Endothelial cell of umbilical vein (primary cell): ENCODE measurements around the gene EYS. TPM values are rescaled to one million over a fixed set of nuclear protein-coding genes. Genes with fewer than 3 reads are reported as not detected.

Experiments
- BruUV-seq: library from RNA; stranded (reverse); fragments of 400-500 nt; replicated peaks from 2 replicates; lab custom pipeline; 2021; lab: Mats Ljungman, UMichigan
- CTCF ChIA-PET: fragments of 300-600, 350-600 bp; sonication (Branson Sonifier 250); formaldehyde crosslinking; loops from one replicate; lab custom pipeline; 2021; ENCODE audit warnings: antibody characterized with exemption, inconsistent platforms; lab: Charles Lee
- POLR2A ChIA-PET: fragments of 300-600, 350-600 bp; sonication (Branson Sonifier 250); formaldehyde crosslinking; loops from one replicate; lab custom pipeline; 2021; ENCODE audit warnings: antibody characterized with exemption, inconsistent platforms; lab: Charles Lee
- DNase-seq: peaks from one replicate; pipeline ENCODE4 v3.0.0-alpha.2; 2011; ENCODE audit warnings: low read depth, low spot score
- FAIRE-seq: peaks from 2 replicates; lab custom pipeline; 2011; peaks lifted over from hg19 to GRCh38; lab: Jason Lieb, UNC
- H2AFZ ChIP-seq: 2 replicates; pipeline ENCODE4 v1.6.0; 2012; ENCODE audit warnings: low read depth, low read length, control low read depth, inconsistent platforms
- H3K27ac ChIP-seq: 2 replicates; pipeline ENCODE4 v1.5.1; 2011; ENCODE audit warnings: low read depth, mild to moderate bottlenecking, control low read depth, low read length, moderate library complexity; ENCODE audit not compliant: insufficient read depth
- H3K27me3 ChIP-seq, 2 experiments: 2 replicates each; pipeline versions ENCODE4 v1.6.0 to v1.6.1; 2011; ENCODE audit warnings: low read length in 2 of 2, mixed read lengths in 1 of 2; ENCODE audit not compliant: control insufficient read depth in 2 of 2, insufficient read depth in 2 of 2
- H3K36me3 ChIP-seq, 2 experiments: 2 replicates in 1 of 2; 3 replicates in 1 of 2; pipeline ENCODE4 v1.5.1; 2011; ENCODE audit warnings: low read length in 2 of 2, mild to moderate bottlenecking in 1 of 2, moderate library complexity in 1 of 2; ENCODE audit not compliant: control insufficient read depth in 2 of 2, insufficient read depth in 2 of 2; ENCODE audit errors: extremely low read depth in 1 of 2
- H3K4me1 ChIP-seq: 3 replicates; pipeline ENCODE4 v1.5.1; 2011; ENCODE audit warnings: mild to moderate bottlenecking, low read length; ENCODE audit not compliant: control insufficient read depth, insufficient read depth; ENCODE audit errors: extremely low read depth
- H3K4me2 ChIP-seq: 2 replicates; pipeline ENCODE4 v1.6.1; 2011; ENCODE audit warnings: low read length, control low read depth, mixed read lengths; ENCODE audit not compliant: insufficient read depth
- H3K4me3 ChIP-seq, 3 experiments: fragments of 200-600 bp in 1 of 3; sonication (generic), shearing (Covaris generic) in 1 of 3; replicated peaks in 1 of 3; 2 replicates each; pipeline ENCODE4 v1.5.1; 2011 to 2016; ENCODE audit warnings: control low read depth in 3 of 3, low read length in 3 of 3, mild to moderate bottlenecking in 2 of 3, inconsistent platforms in 1 of 3, low read depth in 1 of 3, moderate library complexity in 1 of 3; ENCODE audit not compliant: insufficient read depth in 1 of 3
- H3K79me2 ChIP-seq: 2 replicates; pipeline ENCODE4 v1.6.0; 2012; ENCODE audit warnings: low read length, inconsistent platforms; ENCODE audit not compliant: control insufficient read depth, insufficient read depth
- H3K9ac ChIP-seq: replicated peaks from 2 replicates; pipeline ENCODE3; 2011; ENCODE audit warnings: low read length, control low read depth; ENCODE audit not compliant: insufficient read depth; ENCODE audit errors: extremely low read depth
- H3K9me1 ChIP-seq: replicated peaks from 3 replicates; pipeline ENCODE4 v1.6.0; 2011; ENCODE audit warnings: mild to moderate bottlenecking, low read length; ENCODE audit not compliant: control insufficient read depth, insufficient read depth; ENCODE audit errors: extremely low read depth
- H3K9me3 ChIP-seq: replicated peaks from 2 replicates; pipeline ENCODE4 v1.5.1; 2012; ENCODE audit warnings: low read length, inconsistent platforms; ENCODE audit not compliant: control insufficient read depth, insufficient read depth
- H4K20me1 ChIP-seq: replicated peaks from 2 replicates; pipeline ENCODE3; 2011; ENCODE audit warnings: mild to moderate bottlenecking, low read length; ENCODE audit not compliant: control insufficient read depth, insufficient read depth; ENCODE audit errors: extremely low read depth
- CTCF ChIP-seq, 2 donors: IDR thresholded peaks; 1 replicate in 1 of 2; 2 replicates in 1 of 2; pipeline ENCODE4 v1.5.1; 2011; ENCODE audit warnings: low read length in 2 of 2, mild to moderate bottlenecking in 2 of 2, moderate library complexity in 2 of 2, control low read depth in 1 of 2, inconsistent platforms in 1 of 2, low read depth in 1 of 2; ENCODE audit not compliant: insufficient read depth in 1 of 2; ENCODE audit errors: extremely low read depth in 1 of 2
- FOS ChIP-seq: IDR thresholded peaks from 2 replicates; pipeline ENCODE4 v1.6.1; 2011; ENCODE audit warnings: mild to moderate bottlenecking, low read length, moderate library complexity, borderline replicate concordance; ENCODE audit not compliant: insufficient read depth
- MAX ChIP-seq: IDR thresholded peaks from 2 replicates; pipeline ENCODE4 v1.6.1; 2011; ENCODE audit not compliant: insufficient read depth, insufficient read length
- MYC ChIP-seq: IDR thresholded peaks from one replicate; pipeline ENCODE4 v1.6.1; 2011; ENCODE audit warnings: mild to moderate bottlenecking, low read depth, low read length
- dilution Hi-C: fragments of 300-500 bp; cut with MboI; formaldehyde crosslinking; loops from one replicate; pipeline ENCODE4 v1.15.0; 2019; ENCODE audit warnings: low sequenced_read_pairs; ENCODE audit not compliant: extremely low pct_ligation_motif_present
- intact Hi-C: fragments of 100-400 bp; cut with micrococcal nuclease; formaldehyde crosslinking; loops from one replicate; pipeline ENCODE4 v1.10.0; 2022
- polyA plus RNA-seq, 4 experiments: library from polyadenylated mRNA; depleted of rRNA in 3 of 4; stranded (reverse) in 3 of 4; unstranded in 1 of 4; fragments of >200 nt; gene quantifications; 2 replicates each; pipeline versions ENCODE4 v1.2.1 to v1.2.3, GENCODE V29; 2011 to 2012; ENCODE audit warnings: missing spikeins in 1 of 4
- total RNA-seq: library from RNA; stranded (reverse); gene quantifications from 2 replicates; pipeline ENCODE4 v1.2.3, GENCODE V29; 2021

Gene EYS
- total and polyA plus RNA-seq, 2 donors (not counting 3 experiments of a cell fraction or from before 2014, with no cell fraction given): 0.01 to 0.27 TPM

DNA sequence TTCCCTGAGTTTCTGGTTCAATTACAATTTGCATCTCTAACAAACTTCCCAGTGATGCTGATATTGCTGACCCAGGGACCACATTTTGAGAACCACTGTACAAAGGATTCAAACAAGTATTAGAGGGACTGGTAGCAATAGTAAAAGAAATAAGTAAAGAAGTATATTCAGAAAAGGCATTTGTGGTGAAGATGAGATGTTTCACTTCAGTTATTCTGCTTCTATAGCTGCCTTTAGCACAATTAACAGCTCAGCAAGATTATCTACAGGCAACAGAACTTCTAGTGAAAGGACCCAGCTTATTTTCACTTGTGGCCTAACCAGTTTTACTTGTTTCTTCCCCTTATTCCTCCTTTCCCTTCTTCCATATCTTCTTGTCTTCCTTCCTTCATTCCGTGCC, 1922.0 kb downstream of the EYS start:
- DNase-seq (no peak), FAIRE-seq (no peak)
- Histone ChIP-seq H3K4me2 (no peak overlapping the region), H3K4me3 (no peak overlapping the region), H3K9me3 (no peaks in the 10 kb centered on the region), H3K9ac (no peak overlapping the region), H2AFZ (no peak overlapping the region), H3K27me3 (no peaks in the 10 kb centered on the region), H3K36me3 (no peaks in the 10 kb centered on the region), H3K27ac (no peak overlapping the region), H3K79me2 (no peaks in the 10 kb centered on the region), H4K20me1 (no peaks in the 10 kb centered on the region), H3K4me1 (no peaks in the 10 kb centered on the region), H3K9me1 (no peaks in the 10 kb centered on the region)
- TF ChIP-seq CTCF (IDR thresholded peaks at IDR 0.05; ENCODE audit: extremely low read depth in 1 of 2, insufficient read depth in 1 of 2, low read depth in 1 of 2, low read length in 2 of 2) (no peak), FOS (no peak), MYC (no peak)
- BruUV-seq: no TSS peak
- ChIA-PET POLR2A (no interaction called here), CTCF (interaction anchor here (1.5 kb wide), 1 partner anchor 432 kb away, joined by 4 read pairs; no protein-coding TSS in a partner anchor)
- dilution Hi-C loops: no loop called here
- intact Hi-C loops: no loop called here

GRCh38 chr6:63783096-63783495, 1923.9 kb downstream of the EYS start:
- no peak for DNase-seq
- no peak for TF ChIP-seq MAX
- dilution Hi-C loops: no loop called here
- Histone ChIP-seq H3K36me3 (no peaks in the 10 kb centered on the region), H3K9me1 (no peaks in the 10 kb centered on the region), H2AFZ (no peak overlapping the region), H3K4me2 (no peak overlapping the region), H3K9me3 (no peaks in the 10 kb centered on the region), H3K9ac (no peak overlapping the region), H3K79me2 (no peaks in the 10 kb centered on the region), H3K4me1 (no peaks in the 10 kb centered on the region), H4K20me1 (no peaks in the 10 kb centered on the region), H3K27ac (no peak overlapping the region), H3K4me3 (no peak overlapping the region), H3K27me3 (no peaks in the 10 kb centered on the region)
- CTCF ChIA-PET: interaction anchor here (1.8 to 2.5 kb wide), 2 partner anchors 19 kb away, joined by 7 to 11 read pairs; no protein-coding TSS in a partner anchor
- POLR2A ChIA-PET: no interaction called here
- no peak for FAIRE-seq
- no TSS peak for BruUV-seq
- intact Hi-C loops: no loop called here
